Nephron (organoid): Measurements from ENCODE around the gene GRM5.
A peak's percentile ranks its signal among the peaks of the same experiment; 100 is the strongest.
"Not testable (repeated sequence)": the region's sequence is repeated elsewhere in the genome, so short reads cannot be mapped to it uniquely, and the experiment has no call there.

Source experiments
- H3K27ac Mint-ChIP-seq, 3 experiments: 2 replicates each; pipeline ENCODE4 v1.8.0; 2020; ENCODE audit warnings: mixed read lengths in 3 of 3, mild to moderate bottlenecking in 2 of 3, moderate library complexity in 1 of 3
- H3K27me3 Mint-ChIP-seq: 2 replicates; pipeline ENCODE4 v1.8.0; 2021; ENCODE audit warnings: low read depth, mild to moderate bottlenecking, moderate library complexity, mixed read lengths
- H3K36me3 Mint-ChIP-seq: 2 replicates; pipeline ENCODE4 v1.8.0; 2020; ENCODE audit warnings: low read depth, mixed read lengths
- H3K4me1 Mint-ChIP-seq: 2 replicates; pipeline ENCODE4 v1.8.0; 2020; ENCODE audit warnings: mixed read lengths
- H3K4me3 Mint-ChIP-seq, 3 experiments: 2 replicates each; pipeline ENCODE4 v1.8.0; 2020; ENCODE audit warnings: mild to moderate bottlenecking in 3 of 3, mixed read lengths in 3 of 3, moderate library complexity in 2 of 3
- H3K9me3 Mint-ChIP-seq: 2 replicates; pipeline ENCODE4 v1.8.0; 2020; ENCODE audit warnings: mixed read lengths
- CTCF ChIP-seq, 3 experiments: fragments of 200-600 bp; sonication (generic); IDR thresholded peaks; one replicate each; pipeline ENCODE4 v1.5.0; 2021; ENCODE audit warnings: antibody characterized with exemption in 3 of 3; ENCODE audit not compliant: unreplicated experiment in 3 of 3

GRM5 gene

GRCh38 chr11:88909500-88909899, 156.3 kb downstream of the GRM5 start:
- no peaks in the 10 kb centered on the region for H3K9me3 Mint-ChIP-seq
- no peak for TF ChIP-seq CTCF (IDR thresholded peaks at IDR 0.05; ENCODE audit: unreplicated experiment in 3 of 3)
- no peak overlapping the region for H3K27ac Mint-ChIP-seq
- peaks cover 4% of the 10 kb centered on the region for H3K27me3 Mint-ChIP-seq
- H3K4me3 Mint-ChIP-seq = no peak overlapping the region
- no peaks in the 10 kb centered on the region for H3K36me3 Mint-ChIP-seq
- H3K4me1 Mint-ChIP-seq = no peaks in the 10 kb centered on the region

- not testable (repeated sequence) for H3K4me3 Mint-ChIP-seq, H3K4me1 Mint-ChIP-seq, H3K36me3 Mint-ChIP-seq, H3K27ac Mint-ChIP-seq, H3K27me3 Mint-ChIP-seq, H3K9me3 Mint-ChIP-seq
These were observed 164.3 kb downstream of the GRM5 start for GRCh38 chr11:88901436-88901835.

GRCh38 chr11:88888855-88889254, 176.9 kb downstream of the GRM5 start:
- not testable (repeated sequence) for H3K27ac Mint-ChIP-seq, H3K36me3 Mint-ChIP-seq, H3K27me3 Mint-ChIP-seq, H3K4me1 Mint-ChIP-seq, H3K4me3 Mint-ChIP-seq
- H3K9me3 Mint-ChIP-seq = peaks cover 28% of the 10 kb centered on the region

GRCh38 chr11:88886796-88887195, 179.0 kb downstream of the GRM5 start:
- no peak overlapping the region for H3K27ac Mint-ChIP-seq
- peaks cover 31% of the 10 kb centered on the region for H3K9me3 Mint-ChIP-seq
- H3K27me3 Mint-ChIP-seq = no peaks in the 10 kb centered on the region
- H3K36me3 Mint-ChIP-seq = no peaks in the 10 kb centered on the region
- H3K4me1 Mint-ChIP-seq = no peaks in the 10 kb centered on the region
- H3K4me3 Mint-ChIP-seq = no peak overlapping the region
- peak in 1 of 3 experiments; percentile 34 for TF ChIP-seq CTCF (IDR thresholded peaks at IDR 0.05; ENCODE audit: unreplicated experiment in 3 of 3)

- H3K27ac Mint-ChIP-seq = not testable (repeated sequence)
These were observed 183.0 kb downstream of the GRM5 start for GRCh38 chr11:88882800-88883199.

GRCh38 chr11:88861618-88862017, 204.2 kb downstream of the GRM5 start:
- H3K27ac Mint-ChIP-seq = no peak overlapping the region
- no peaks in the 10 kb centered on the region for H3K4me1 Mint-ChIP-seq
- TF ChIP-seq CTCF (IDR thresholded peaks at IDR 0.05; ENCODE audit: unreplicated experiment in 3 of 3) = no peak

More at GRCh38 chr11:88882800-88883199, 183.0 kb downstream of the GRM5 start:
- H3K4me3 Mint-ChIP-seq, H3K27me3 Mint-ChIP-seq, H3K4me1 Mint-ChIP-seq, H3K36me3 Mint-ChIP-seq: not testable (repeated sequence)
- H3K9me3 Mint-ChIP-seq = peaks cover 24% of the 10 kb centered on the region

GRCh38 chr11:88860431-88860830, 205.4 kb downstream of the GRM5 start:
- not testable (repeated sequence) for H3K4me1 Mint-ChIP-seq, H3K9me3 Mint-ChIP-seq, H3K4me3 Mint-ChIP-seq, H3K27me3 Mint-ChIP-seq, H3K36me3 Mint-ChIP-seq, H3K27ac Mint-ChIP-seq

More at GRCh38 chr11:88861618-88862017, 204.2 kb downstream of the GRM5 start:
- H3K27me3 Mint-ChIP-seq = no peaks in the 10 kb centered on the region
- no peak overlapping the region for H3K4me3 Mint-ChIP-seq
- H3K36me3 Mint-ChIP-seq = no peaks in the 10 kb centered on the region
- H3K9me3 Mint-ChIP-seq = no peaks in the 10 kb centered on the region

- not testable (repeated sequence) for H3K27ac Mint-ChIP-seq, H3K9me3 Mint-ChIP-seq, H3K4me1 Mint-ChIP-seq, H3K4me3 Mint-ChIP-seq, H3K36me3 Mint-ChIP-seq, H3K27me3 Mint-ChIP-seq
These were observed 211.8 kb downstream of the GRM5 start for GRCh38 chr11:88853963-88854362.

GRCh38 chr11:88851547-88851946, 214.2 kb downstream of the GRM5 start:
- not testable (repeated sequence) for H3K9me3 Mint-ChIP-seq, H3K4me3 Mint-ChIP-seq, H3K27me3 Mint-ChIP-seq

GRCh38 chr11:88849773-88850172, 216.0 kb downstream of the GRM5 start:
- H3K4me3 Mint-ChIP-seq, H3K27me3 Mint-ChIP-seq, H3K36me3 Mint-ChIP-seq, H3K9me3 Mint-ChIP-seq, H3K4me1 Mint-ChIP-seq, H3K27ac Mint-ChIP-seq: not testable (repeated sequence)

More at GRCh38 chr11:88851547-88851946, 214.2 kb downstream of the GRM5 start:
- H3K4me1 Mint-ChIP-seq, H3K36me3 Mint-ChIP-seq, H3K27ac Mint-ChIP-seq: not testable (repeated sequence)
